Measurements from ENCODE around the gene FTCDNL1.

The FTCDNL1 gene

DNA sequence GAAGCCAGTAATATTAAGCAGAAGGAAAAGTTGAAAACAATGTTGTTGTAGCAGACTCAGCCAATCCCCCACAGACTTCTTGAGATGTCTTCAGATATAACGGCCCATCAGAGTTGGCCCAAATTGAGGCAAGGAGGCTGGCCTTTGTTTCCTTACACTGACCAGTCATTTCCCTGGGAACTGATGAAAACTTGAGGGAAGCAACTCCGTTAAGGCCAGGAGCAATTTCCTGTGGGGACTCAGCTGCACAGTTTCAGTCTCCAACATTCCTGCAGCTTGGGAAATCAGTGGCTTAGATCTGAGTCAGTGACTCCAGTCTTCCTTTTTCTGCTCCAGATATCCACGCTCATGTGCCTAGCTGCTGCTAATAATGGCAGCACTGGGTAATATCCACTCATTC, 75.7 kb downstream of the FTCDNL1 start:
- TF ChIP-seq YY1 (IDR thresholded peaks at IDR 0.05; ENCODE audit: low read depth) (no peak), CREB1 (IDR thresholded peaks at IDR 0.05; ENCODE audit: low read depth) (no peak), NFIC (IDR thresholded peaks at IDR 0.05) (no peak), EGR1 (IDR thresholded peaks at IDR 0.05) (no peak), FOXM1 (IDR thresholded peaks at IDR 0.05; ENCODE audit: borderline replicate concordance, low read depth) (no peak), TEAD4 (IDR thresholded peaks at IDR 0.05) (no peak), RAD21 (IDR thresholded peaks at IDR 0.05; ENCODE audit: low read depth) (no peak), TCF12 (IDR thresholded peaks at IDR 0.05; ENCODE audit: low read depth) (no peak), TAF1 (IDR thresholded peaks at IDR 0.05; ENCODE audit: low read depth) (no peak), CEBPB (IDR thresholded peaks at IDR 0.05) (no peak), EP300 (IDR thresholded peaks at IDR 0.05; ENCODE audit: borderline replicate concordance) (no peak), ZBTB7A (IDR thresholded peaks at IDR 0.05; ENCODE audit: low read depth) (no peak)
- TF ChIP-seq, protein P1, sequence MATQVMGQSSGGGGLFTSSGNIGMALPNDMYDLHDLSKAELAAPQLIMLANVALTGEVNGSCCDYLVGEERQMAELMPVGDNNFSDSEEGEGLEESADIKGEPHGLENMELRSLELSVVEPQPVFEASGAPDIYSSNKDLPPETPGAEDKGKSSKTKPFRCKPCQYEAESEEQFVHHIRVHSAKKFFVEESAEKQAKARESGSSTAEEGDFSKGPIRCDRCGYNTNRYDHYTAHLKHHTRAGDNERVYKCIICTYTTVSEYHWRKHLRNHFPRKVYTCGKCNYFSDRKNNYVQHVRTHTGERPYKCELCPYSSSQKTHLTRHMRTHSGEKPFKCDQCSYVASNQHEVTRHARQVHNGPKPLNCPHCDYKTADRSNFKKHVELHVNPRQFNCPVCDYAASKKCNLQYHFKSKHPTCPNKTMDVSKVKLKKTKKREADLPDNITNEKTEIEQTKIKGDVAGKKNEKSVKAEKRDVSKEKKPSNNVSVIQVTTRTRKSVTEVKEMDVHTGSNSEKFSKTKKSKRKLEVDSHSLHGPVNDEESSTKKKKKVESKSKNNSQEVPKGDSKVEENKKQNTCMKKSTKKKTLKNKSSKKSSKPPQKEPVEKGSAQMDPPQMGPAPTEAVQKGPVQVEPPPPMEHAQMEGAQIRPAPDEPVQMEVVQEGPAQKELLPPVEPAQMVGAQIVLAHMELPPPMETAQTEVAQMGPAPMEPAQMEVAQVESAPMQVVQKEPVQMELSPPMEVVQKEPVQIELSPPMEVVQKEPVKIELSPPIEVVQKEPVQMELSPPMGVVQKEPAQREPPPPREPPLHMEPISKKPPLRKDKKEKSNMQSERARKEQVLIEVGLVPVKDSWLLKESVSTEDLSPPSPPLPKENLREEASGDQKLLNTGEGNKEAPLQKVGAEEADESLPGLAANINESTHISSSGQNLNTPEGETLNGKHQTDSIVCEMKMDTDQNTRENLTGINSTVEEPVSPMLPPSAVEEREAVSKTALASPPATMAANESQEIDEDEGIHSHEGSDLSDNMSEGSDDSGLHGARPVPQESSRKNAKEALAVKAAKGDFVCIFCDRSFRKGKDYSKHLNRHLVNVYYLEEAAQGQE (IDR thresholded peaks at IDR 0.05; ENCODE audit: low read depth), result no peak
- TF ChIP-seq, protein P2, sequence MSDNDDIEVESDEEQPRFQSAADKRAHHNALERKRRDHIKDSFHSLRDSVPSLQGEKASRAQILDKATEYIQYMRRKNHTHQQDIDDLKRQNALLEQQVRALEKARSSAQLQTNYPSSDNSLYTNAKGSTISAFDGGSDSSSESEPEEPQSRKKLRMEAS (IDR thresholded peaks at IDR 0.05), result no peak
- TF ChIP-seq, protein P3, sequence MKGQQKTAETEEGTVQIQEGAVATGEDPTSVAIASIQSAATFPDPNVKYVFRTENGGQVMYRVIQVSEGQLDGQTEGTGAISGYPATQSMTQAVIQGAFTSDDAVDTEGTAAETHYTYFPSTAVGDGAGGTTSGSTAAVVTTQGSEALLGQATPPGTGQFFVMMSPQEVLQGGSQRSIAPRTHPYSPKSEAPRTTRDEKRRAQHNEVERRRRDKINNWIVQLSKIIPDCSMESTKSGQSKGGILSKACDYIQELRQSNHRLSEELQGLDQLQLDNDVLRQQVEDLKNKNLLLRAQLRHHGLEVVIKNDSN (IDR thresholded peaks at IDR 0.05), result no peak

DNA sequence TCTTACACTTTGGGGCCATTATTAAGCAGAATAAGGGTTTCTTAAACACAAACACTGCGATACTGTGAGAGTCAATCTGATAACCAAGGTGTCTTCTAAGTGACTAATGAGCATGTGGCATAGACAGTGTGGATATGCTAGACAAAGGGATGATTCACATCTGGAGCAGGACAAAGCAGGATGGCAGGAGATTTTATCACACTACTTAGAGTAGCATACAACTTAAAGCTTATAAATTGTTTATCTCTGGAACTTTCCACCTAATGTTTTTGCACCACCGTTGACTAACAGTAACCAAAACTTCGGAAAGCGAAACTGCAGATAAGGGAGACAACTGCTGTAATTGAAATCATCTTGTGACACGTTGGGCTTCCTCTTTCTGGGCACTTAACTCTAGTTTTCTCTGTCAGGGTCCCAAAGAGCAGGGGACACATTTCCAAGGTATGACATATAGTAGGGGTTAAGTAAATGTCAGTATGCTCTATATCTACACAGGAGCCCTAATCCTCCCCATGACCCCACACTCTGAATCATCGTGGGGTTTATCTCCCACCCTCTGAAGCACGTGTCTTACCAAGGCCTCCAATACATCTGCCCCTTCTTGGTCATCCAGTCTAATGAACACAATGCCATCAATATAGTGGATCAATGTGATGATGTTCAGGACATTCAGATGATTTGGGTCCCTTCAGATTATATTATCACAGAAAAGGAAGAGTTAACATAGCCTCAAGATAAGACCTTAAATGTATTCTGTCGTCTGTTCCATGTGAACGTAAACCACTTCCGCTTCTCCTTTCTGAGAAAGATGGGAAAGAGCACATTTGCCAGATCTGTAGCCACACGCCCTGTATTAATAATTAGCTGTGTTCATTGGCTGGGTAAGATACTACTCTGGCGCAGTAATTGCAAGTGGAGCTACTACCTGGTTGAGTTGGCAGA, 78.7 kb downstream of the FTCDNL1 start:
- no peak for TF ChIP-seq ZBTB7A (IDR thresholded peaks at IDR 0.05; ENCODE audit: low read depth)
- TF ChIP-seq NFIC (IDR thresholded peaks at IDR 0.05), result no peak
- no peak for TF ChIP-seq EGR1 (IDR thresholded peaks at IDR 0.05)
- no peak for TF ChIP-seq FOXM1 (IDR thresholded peaks at IDR 0.05; ENCODE audit: borderline replicate concordance, low read depth)
- TF ChIP-seq, protein P3 (IDR thresholded peaks at IDR 0.05), result no peak
- TF ChIP-seq RAD21 (IDR thresholded peaks at IDR 0.05; ENCODE audit: low read depth), result no peak

DNA sequence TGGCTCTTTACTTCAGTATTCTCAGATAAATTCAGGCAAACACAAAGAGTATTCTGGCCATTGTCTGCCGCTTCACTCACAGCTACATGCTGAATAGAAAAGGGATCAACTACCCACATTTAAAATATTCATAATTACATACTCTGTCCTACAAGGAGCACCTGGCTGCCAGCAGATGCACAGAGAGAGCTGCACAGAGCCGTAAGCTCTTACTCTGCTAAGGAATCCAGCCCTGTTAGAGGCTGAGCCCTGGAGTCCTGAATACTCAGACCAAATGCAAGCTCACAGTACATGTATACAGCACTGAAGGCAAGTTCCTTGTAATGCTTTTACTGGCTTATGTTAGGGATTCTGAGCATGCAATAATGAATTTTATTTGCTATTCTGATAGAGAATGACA, 80.3 kb downstream of the FTCDNL1 start:
- TF ChIP-seq NFIC (IDR thresholded peaks at IDR 0.05), result no peak
- TF ChIP-seq, protein P3 (IDR thresholded peaks at IDR 0.05), result no peak
- TF ChIP-seq TEAD4 (IDR thresholded peaks at IDR 0.05), result no peak
- no peak for TF ChIP-seq YY1 (IDR thresholded peaks at IDR 0.05; ENCODE audit: low read depth)
- TF ChIP-seq CEBPB (IDR thresholded peaks at IDR 0.05), result no peak
- no peak for TF ChIP-seq ZBTB7A (IDR thresholded peaks at IDR 0.05; ENCODE audit: low read depth)
- TF ChIP-seq EP300 (IDR thresholded peaks at IDR 0.05; ENCODE audit: borderline replicate concordance), result no peak
- TF ChIP-seq TCF12 (IDR thresholded peaks at IDR 0.05; ENCODE audit: low read depth), result no peak
- TF ChIP-seq TAF1 (IDR thresholded peaks at IDR 0.05; ENCODE audit: low read depth), result no peak
- TF ChIP-seq, protein P2 (IDR thresholded peaks at IDR 0.05), result no peak
- no peak for TF ChIP-seq EGR1 (IDR thresholded peaks at IDR 0.05)
- no peak for TF ChIP-seq RAD21 (IDR thresholded peaks at IDR 0.05; ENCODE audit: low read depth)
- TF ChIP-seq CREB1 (IDR thresholded peaks at IDR 0.05; ENCODE audit: low read depth), result no peak
- TF ChIP-seq, protein P1 (IDR thresholded peaks at IDR 0.05; ENCODE audit: low read depth), result no peak

DNA sequence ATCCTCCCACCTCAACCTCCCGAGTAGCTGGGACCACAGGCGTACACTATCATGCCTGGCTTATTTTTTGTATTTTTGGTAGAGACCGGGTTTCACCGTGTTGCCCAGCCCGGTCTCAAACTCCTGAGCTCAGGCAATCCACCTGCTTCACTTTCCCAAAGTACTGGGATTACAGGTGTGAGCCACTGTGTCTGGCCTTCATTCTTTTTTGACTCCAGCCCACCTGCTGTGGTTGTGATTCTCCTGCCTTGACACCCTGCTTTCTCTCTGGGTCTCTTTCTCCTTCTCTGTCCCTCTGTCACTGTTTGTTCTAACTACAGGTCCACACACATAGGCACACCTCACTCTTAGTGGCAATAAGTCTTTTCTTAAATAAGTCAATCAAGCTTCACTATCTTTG, 85.3 kb downstream of the FTCDNL1 start:
- TF ChIP-seq RAD21 (IDR thresholded peaks at IDR 0.05; ENCODE audit: low read depth) (no peak), CREB1 (IDR thresholded peaks at IDR 0.05; ENCODE audit: low read depth) (no peak), NFIC (IDR thresholded peaks at IDR 0.05) (no peak), YY1 (IDR thresholded peaks at IDR 0.05; ENCODE audit: low read depth) (no peak), TAF1 (IDR thresholded peaks at IDR 0.05; ENCODE audit: low read depth) (no peak), FOXM1 (IDR thresholded peaks at IDR 0.05; ENCODE audit: borderline replicate concordance, low read depth) (no peak), TCF12 (IDR thresholded peaks at IDR 0.05; ENCODE audit: low read depth) (no peak), EP300 (IDR thresholded peaks at IDR 0.05; ENCODE audit: borderline replicate concordance) (no peak), EGR1 (IDR thresholded peaks at IDR 0.05) (no peak), ZBTB7A (IDR thresholded peaks at IDR 0.05; ENCODE audit: low read depth) (no peak), TEAD4 (IDR thresholded peaks at IDR 0.05) (no peak)
- TF ChIP-seq, protein P3 (IDR thresholded peaks at IDR 0.05), result no peak
- TF ChIP-seq, protein P2 (IDR thresholded peaks at IDR 0.05), result no peak
- TF ChIP-seq, protein P1 (IDR thresholded peaks at IDR 0.05; ENCODE audit: low read depth), result no peak

All from Ishikawa (cell line).